LNCAP (cell line): Measurements from ENCODE around the gene RASA4B.

Experiments
- CTCF ChIP-seq: fragments of 450-650 bp; IDR thresholded peaks from 2 replicates; pipeline ENCODE4 v1.5.1; 2017; ENCODE audit warnings: mild to moderate bottlenecking

The RASA4B gene

GRCh38 chr7:102433219-102434038 lies 84.1 kb downstream of the RASA4B start, which contains the start of gene ORAI2:
ORAI2 (plus strand) TSS chr7:102433575; CDS start chr7:102438957, 5,382 bp downstream.
- no peak for TF ChIP-seq CTCF
